ENCODE data around the gene ARHGAP24.

DNA sequence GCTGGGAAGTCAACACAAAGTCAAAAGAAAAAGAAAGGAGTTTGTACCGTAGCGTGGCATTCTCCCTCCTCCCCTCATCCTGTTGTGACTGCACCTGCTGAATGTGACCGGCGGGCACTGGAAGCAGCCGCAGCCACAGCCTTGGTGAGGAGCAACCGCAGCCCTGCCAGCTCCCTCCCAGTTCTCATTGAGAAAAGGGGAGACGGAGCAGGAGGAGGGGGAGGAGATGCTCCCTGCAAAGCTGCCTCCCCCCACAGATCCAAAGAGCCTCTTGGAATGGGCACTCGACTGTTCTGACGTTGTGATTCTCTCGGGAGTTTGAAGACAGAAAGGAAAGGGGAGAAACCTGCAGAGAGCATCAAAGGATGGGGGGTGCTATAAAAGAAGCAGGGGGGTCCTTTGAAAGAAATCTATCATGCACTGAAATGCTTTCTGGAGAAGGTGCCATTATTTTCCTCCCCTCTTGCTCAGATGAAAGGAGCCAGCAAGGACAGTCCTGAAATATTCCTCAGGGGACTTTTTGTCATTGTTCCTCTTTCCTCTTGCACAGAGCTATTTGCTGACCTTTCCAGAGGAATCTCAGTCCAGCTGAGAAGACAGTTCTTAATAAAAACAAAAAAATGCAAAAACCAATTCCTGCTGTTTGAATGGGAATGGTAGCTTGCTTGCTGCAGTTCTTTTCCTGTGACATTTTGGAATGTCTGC lies 455.2 kb downstream of the ARHGAP24 start:
- TF ChIP-seq CTCF (conservative IDR thresholded peaks at IDR 0.05 in 1 of 2, IDR thresholded peaks at IDR 0.05 in 1 of 2; ENCODE audit: low read depth in 1 of 2, low read length in 2 of 2) (no peak), EZH2 (IDR thresholded peaks at IDR 0.05; ENCODE audit: low read length, missing control alignments) (no peak)
